ENCODE results near the gene CLCF1. TPM values are rescaled to one million over a fixed set of nuclear protein-coding genes. Genes with fewer than 3 reads are reported as not detected.

The CLCF1 gene
- total RNA-seq, 1 donor from 2014 or later, result 0.29 TPM

GRCh38 chr11:67409261-67409666 lies 35.9 kb upstream of the CLCF1 start:
- intact Hi-C loops (cut with micrococcal nuclease), result no loop called here

- intact Hi-C loops (cut with micrococcal nuclease), result no loop called here
These were observed 35.2 kb upstream of the CLCF1 start for GRCh38 chr11:67408437-67409200.

GRCh38 chr11:67407688-67408163 lies 34.3 kb upstream of the CLCF1 start:
- intact Hi-C loops (cut with micrococcal nuclease), result no loop called here

- intact Hi-C loops (cut with micrococcal nuclease), result no loop called here
These were observed 33.7 kb upstream of the CLCF1 start for GRCh38 chr11:67406969-67407687.

- intact Hi-C loops (cut with micrococcal nuclease), result no loop called here
These were observed 33.1 kb upstream of the CLCF1 start for GRCh38 chr11:67406420-67406968.

- intact Hi-C loops (cut with micrococcal nuclease), result no loop called here
These were observed 32.4 kb upstream of the CLCF1 start for GRCh38 chr11:67405688-67406339.

GRCh38 chr11:67405196-67405567 lies 31.8 kb upstream of the CLCF1 start:
- intact Hi-C loops (cut with micrococcal nuclease), result no loop called here

GRCh38 chr11:67404515-67405195 lies 31.3 kb upstream of the CLCF1 start:
- intact Hi-C loops (cut with micrococcal nuclease), result no loop called here

GRCh38 chr11:67403085-67403484 lies 29.7 kb upstream of the CLCF1 start:
- intact Hi-C loops (cut with micrococcal nuclease), result loop anchor here (1.0 to 2.0 kb wide), 6 partner anchors 18 to 560 kb away; partner anchors contain the start of genes RCE1 and RPS6KB2

GRCh38 chr11:67402192-67402839 lies 28.9 kb upstream of the CLCF1 start:
- intact Hi-C loops (cut with micrococcal nuclease), result loop anchor here (1.0 to 2.0 kb wide), 5 partner anchors 35 to 560 kb away; partner anchors contain the start of genes PTPRCAP and RCE1

- intact Hi-C loops (cut with micrococcal nuclease), result loop anchor here (1.0 to 2.0 kb wide), 8 partner anchors 9 to 559 kb away; partner anchors contain the start of genes CDK2AP2, PTPRCAP, RCE1 and TMEM134
These were observed 28.2 kb upstream of the CLCF1 start, which contains the start of gene PPP1CA for GRCh38 chr11:67401495-67402191. TSS of gene PPP1CA (minus strand) at chr11:67401858. CDS start at chr11:67401782, 76 bp downstream.

GRCh38 chr11:67400942-67401494 lies 27.6 kb upstream of the CLCF1 start:
- intact Hi-C loops (cut with micrococcal nuclease), result loop anchor here (1.0 kb wide), 3 partner anchors 9 to 107 kb away; partner anchors contain the start of genes CDK2AP2 and TMEM134

GRCh38 chr11:67400251-67400941 lies 27.0 kb upstream of the CLCF1 start:
- intact Hi-C loops (cut with micrococcal nuclease), result no loop called here

- intact Hi-C loops (cut with micrococcal nuclease), result no loop called here
These were observed 25.5 kb upstream of the CLCF1 start for GRCh38 chr11:67398661-67399563.

- intact Hi-C loops (cut with micrococcal nuclease), result no loop called here
These were observed 24.7 kb upstream of the CLCF1 start for GRCh38 chr11:67397986-67398660.

GRCh38 chr11:67397536-67397935 lies 24.1 kb upstream of the CLCF1 start:
- intact Hi-C loops (cut with micrococcal nuclease), result no loop called here
